Amygdala (tissue), 56 donors: ENCODE results near the gene PRPS1.
"Not testable (repeated sequence)": the region's sequence is repeated elsewhere in the genome, so short reads cannot be mapped to it uniquely, and the experiment has no call there.

Experiments
- DNase-seq, 56 donors: peaks; one replicate each; lab custom pipeline; 2025; lab: John Stamatoyannopoulos, UW

The PRPS1 gene

DNA sequence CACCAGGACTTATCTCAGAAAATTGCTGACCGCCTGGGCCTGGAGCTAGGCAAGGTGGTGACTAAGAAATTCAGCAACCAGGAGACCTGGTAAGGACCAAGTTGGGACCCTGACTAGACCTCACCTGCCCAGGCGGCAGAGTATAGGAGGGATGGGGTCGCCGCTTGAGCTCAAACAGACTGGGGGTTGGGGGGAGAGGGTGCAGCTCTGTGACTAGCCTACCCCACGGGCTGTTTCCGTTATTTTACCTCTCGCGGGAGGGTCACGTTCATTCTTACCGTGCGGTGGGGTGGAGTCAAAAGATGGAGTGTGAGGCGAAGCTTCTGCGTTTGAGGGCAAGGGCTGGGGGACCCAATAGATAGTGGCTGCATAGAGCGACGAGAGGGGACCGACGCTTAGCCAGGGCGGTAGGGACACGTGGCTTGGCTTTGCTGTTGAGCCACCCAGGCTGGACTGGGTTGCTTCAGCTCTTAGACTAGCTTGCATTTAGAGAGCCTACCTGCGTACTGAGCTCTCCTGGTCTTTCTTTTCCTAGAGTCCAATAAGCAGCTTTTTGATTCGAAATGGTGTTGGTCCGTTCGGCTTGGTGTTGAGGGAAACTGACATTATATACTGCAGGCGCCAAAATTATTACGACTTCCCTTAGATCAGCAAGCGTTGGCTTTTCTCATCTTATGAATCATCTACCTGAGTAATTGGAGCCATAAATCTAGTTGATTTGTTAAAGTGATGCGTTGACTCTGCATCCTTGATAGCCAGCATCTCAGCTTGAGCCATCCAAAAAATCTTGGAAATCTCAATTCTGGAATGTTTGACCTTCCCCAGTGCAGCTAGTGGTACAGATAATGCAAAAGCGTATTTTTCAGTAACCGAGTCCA is 591 bp downstream of the PRPS1 start:
- DNase-seq = peak in 30 of 56 donors; percentile 0 to 56 (median 20)

GRCh38 chrX:107629540-107629909 is 1.2 kb downstream of the PRPS1 start:
- peak in 2 of 56 donors; percentile 0 to 6 for DNase-seq

DNA sequence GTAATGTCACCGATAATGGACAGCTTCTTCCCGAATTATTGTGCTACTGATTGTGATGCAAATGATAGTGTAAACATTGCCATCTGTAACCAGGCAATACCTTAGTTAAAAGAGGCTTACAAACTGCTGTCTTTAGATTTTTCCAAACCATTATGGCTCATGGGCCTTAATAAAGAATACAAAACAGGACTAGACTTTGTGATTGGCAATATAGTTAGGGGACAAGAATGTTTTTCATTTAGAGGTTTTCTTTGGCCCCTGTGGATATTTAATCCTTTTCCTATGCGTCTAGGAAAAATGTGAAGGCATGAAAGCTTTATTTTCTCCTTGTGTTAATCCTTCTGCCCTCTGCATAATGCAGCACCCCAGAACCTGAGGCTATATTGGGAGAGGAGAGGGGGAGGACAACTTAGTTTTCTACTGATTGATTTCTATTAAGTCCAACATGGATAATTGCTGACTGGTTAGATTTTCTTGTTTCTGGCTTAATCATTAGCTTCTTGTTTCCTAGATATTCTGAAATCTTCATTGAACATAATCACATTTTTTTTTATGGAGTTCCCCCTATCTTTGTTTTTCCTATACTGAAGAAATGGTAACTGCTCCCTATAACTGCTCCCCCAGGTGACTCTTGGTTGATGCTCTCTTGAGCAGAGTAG is 1.9 kb downstream of the PRPS1 start:
- no peak for DNase-seq

GRCh38 chrX:107632346-107632745 is 4.0 kb downstream of the PRPS1 start:
- DNase-seq = no peak

DNA sequence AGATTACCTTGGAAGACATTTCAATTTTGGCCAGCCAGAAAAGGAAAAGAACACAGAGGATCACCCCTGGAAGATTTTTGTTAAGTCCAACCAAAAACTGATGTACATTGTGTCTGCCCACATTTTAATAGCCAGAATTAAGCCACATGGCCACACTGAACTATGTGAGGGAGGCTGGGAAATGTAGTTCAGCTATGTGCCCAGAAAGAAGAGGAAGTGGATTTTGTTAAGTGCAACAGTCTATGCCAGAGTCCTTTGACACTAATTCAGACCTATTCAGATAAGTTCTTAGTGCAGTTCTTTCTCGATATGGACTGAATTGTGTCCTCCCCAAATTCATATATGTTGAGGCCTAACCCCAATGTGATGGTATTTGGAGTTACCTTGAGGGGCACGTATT is 18.4 kb downstream of the PRPS1 start:
- DNase-seq = no peak

DNA sequence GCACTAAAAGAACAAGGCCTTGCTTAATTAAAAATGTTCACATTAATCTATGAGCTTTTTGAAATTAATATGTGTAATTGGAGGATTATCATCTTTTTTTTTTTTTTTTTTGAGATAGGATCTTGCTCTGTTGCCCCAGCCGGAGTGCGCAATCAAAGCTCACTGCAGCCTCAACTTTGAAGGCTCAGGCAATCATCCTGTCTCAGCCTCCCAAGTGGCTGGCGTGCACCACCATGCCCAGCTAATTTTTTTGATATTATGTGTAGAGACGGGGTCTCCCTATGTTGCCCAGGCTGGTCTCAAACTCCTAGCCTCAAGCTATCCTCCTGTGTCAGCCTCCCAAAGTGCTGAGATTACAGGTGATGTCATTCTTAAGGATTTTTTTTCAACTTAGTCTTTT is 20.0 kb downstream of the PRPS1 start:
- no peak for DNase-seq

- DNase-seq = peak in 1 of 56 donors; percentile 0
Measured at GRCh38 chrX:107654566-107654871, 26.2 kb downstream of the PRPS1 start.

GRCh38 chrX:107654872-107655761 is 26.8 kb downstream of the PRPS1 start:
- DNase-seq = peak in 16 of 56 donors; percentile 0 to 41 (median 4)

GRCh38 chrX:107656978-107657377 is 28.7 kb downstream of the PRPS1 start:
- no peak for DNase-seq

DNA sequence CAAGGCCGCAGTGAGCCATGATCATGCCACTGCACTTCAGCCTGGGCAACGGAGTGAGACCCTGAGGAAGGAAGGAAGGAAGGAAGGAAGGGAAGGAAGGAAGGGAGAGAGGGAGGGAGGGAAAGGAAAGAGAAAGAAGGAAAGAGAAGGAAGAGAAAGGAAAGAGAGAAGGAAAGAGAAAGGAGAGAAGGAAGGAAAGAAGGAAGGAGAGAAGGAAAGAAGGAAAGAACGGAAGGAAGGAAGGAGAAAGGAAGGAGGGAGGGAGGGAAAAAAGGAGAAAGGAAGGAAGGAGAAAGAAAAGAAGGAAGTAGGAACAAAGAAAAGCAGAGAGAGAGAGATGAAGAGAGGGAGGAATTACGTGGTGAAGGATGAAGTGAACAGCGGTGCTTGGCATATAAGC is 30.4 kb downstream of the PRPS1 start:
- DNase-seq = no peak

- no peak for DNase-seq
Measured at GRCh38 chrX:107659286-107659685, 31.0 kb downstream of the PRPS1 start.

DNA sequence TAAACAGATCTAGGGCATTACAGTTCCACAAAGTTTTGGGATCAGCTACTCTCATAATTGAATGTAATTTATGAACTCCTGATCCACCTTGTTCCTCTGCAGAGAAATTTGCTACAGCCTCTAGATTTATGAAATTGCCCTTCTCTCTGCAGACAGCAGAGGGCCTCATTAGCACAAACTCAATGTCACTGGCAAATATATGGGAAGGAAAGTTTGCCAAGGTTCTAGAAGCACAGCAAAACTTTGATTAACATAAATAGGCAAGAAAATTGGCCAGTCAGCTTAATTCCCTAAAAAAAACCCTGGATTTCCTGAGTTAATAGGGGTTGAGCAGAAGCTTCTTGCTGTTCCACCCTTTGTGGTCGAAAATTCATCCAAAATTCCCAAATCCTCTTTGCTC is 31.5 kb downstream of the PRPS1 start:
- peak in 9 of 56 donors; percentile 0 to 30 (median 5) for DNase-seq

- no peak for DNase-seq
Measured at GRCh38 chrX:107662145-107662544, 33.8 kb downstream of the PRPS1 start.

DNA sequence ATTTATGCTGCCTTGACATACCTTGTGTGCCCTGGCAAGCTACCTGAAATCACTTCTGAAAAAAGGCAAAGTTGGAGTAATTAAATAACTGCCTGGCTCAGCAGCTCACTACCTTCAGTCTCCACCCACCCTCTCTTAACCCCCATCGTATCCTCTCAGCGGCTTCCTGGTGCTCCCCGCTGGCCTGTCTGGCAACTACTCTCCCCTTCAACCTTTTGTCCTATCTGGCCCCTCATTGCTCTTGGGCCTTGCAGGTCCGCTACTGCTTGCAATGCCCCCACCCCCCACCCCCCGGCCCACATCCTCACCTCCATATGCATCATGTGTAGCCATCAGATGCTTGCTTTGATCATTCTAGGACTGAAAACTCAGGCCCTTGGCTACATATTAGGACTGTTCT is 34.5 kb downstream of the PRPS1 start:
- no peak for DNase-seq

DNA sequence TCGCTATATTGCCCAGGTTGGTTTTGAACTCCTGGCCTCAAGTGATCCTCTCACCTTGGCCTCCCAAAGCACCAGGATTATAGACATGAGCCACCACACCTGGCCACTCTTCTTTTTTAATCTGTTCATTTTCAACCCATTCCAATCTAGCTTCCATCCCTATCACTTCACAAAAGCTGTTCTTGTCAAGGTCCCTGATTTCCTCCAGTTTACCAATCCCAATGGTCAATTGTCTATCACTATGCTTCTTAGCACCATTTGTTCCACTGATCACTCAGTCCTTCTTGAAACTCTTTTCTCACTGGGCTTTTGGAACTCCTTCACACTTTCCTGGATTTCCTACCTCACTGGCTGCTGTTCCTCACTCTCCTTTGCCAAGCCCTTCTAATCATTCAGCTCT is 38.6 kb downstream of the PRPS1 start:
- DNase-seq = no peak

- DNase-seq = no peak
Measured at GRCh38 chrX:107667426-107667825, 39.1 kb downstream of the PRPS1 start.

DNA sequence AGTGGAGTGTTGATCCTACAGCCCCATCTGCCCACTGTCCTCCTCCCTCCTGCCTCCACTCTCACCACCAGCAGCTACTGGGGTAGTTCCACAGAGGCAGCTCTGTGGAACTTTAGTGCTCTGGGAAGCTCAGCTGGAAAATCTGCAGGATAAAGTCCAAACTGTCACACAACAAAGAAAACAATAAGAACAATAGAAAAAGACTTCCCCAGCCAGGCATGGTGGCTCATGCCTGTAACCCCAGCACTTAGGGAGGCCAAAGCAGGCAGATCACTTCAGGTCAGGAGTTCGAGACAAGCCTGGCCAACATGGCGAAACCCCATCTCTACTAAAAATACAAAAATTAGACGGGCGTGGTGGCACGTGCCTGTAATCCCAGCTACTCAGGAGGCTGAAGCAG is 40.4 kb downstream of the PRPS1 start:
- not testable (repeated sequence) for DNase-seq

DNA sequence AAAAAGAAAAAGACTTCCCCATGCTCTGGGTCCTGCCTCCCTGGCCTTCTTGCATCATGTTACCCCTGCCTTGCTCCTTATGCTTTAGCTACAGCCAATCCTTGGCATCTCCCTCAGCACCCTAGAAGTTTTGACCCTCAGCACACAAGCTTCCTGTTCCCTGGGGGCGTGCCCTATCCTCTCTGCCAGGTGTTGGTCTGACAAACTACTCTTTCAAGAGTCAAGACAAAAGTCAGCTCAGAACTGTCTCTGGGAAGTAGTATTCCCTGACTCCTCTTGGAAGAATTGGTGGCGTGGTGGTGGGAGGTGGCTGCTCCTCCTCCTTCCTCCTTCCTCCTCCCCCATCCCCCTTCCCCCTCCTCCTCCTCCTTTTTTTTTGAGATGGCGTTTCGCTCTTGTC is 41.0 kb downstream of the PRPS1 start:
- no peak for DNase-seq

DNA sequence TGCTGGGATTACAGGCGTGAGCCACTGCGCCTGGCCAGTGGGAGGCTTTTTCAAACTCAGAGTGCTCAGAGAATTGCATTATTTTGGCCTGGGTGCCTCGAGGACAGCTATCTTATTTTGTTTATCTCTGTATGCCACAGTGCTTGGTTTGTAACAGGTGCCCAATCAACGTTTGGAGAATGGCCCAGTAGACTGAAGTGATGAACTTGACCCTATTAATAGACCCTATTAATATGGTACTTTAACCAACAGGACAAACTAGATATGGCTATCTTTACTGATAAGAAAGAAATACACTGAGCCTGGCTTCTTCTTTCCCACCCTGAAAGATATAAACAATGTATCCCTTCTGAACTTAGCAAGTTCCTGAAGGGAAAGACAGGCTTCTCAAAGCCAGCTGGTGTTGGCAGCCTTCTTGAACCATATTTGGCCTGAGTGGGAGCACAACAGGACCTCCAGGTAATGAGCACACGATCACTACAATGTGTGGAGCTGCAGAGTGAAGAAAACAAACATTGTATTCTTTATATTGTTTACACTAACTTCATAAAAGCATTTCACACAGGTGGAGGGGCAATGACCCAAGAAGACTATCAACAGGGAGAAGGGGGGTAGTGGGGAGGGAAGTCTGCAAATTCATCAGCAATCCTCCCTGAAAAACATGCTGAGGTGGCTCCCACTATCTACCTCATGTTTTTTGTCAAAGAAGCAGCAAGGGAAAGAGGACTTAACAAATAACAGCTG is 41.7 kb downstream of the PRPS1 start:
- DNase-seq = no peak

DNA sequence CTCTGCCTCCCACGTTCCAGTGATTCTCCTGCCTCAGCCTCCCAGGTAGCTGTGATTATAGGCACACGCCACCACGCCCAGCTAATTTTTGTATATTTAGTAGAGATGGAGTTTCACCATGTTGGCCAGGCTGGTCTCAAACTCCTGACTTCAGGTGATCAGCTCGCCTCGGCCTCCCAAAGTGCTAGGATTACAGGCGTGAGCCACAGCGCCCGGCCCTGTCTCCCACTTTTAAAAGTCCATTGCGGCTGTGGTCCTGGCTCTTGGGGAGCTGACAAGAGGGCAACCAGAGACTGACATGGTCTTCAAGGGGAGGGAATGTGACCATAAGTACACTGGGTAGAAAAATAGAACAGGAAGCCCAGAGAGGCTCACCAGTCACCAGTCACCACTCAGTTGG is 42.9 kb downstream of the PRPS1 start:
- not testable (repeated sequence) for DNase-seq
